HG03457 (cell line): ENCODE results near the gene COX10.

Experiments
- ATAC-seq: cut with Tn5 transposase; IDR thresholded peaks from one replicate; pipeline ENCODE4 v1.9.1; 2021; ENCODE audit warnings: moderate number of reproducible peaks; ENCODE audit not compliant: unreplicated experiment

COX10 gene

GRCh38 chr17:14245002-14245401 lies 175.7 kb downstream of the COX10 start:
- ATAC-seq, result no peak

DNA sequence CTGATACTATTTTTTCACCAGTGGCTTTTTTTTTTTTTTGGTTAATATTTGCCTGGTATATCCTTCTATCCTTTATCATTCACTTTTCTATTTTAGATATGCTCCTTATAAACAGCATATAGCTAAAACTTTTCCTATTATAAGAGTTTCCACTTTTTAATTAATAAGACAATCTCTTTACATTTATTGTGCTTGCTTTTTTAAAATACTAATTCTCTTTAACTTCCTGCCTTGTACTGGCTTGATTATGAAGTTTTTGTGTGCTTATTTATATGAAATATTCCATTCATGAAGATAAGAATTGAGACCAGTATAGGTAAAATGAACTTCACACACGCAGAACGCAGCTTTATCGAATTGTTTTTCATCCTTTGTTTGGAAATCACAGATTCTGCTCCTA lies 176.3 kb downstream of the COX10 start:
- ATAC-seq, result no peak
